Inflammatory macrophage treated with lipopolysaccharide for 1 hour (primary cell): ENCODE data around the gene SHISA3.
"Not testable (repeated sequence)": the region's sequence is repeated elsewhere in the genome, so short reads cannot be mapped to it uniquely, and the experiment has no call there.

Source experiments
- DNase-seq, 2 donors: peaks; one replicate each; pipeline ENCODE4 v3.0.0-alpha.2; 2020 to 2022

Gene SHISA3

GRCh38 chr4:42396752-42397634 is at the start of gene SHISA3:
Gene SHISA3, plus strand, starts transcription at chr4:42397488. Its CDS starts 569 bp downstream, at chr4:42398057.
- no peak for DNase-seq

- DNase-seq = no peak
These were observed 49.0 kb upstream of the SHISA3 start for GRCh38 chr4:42348247-42348646.

GRCh38 chr4:42348692-42349091 is 48.6 kb upstream of the SHISA3 start:
- no peak for DNase-seq

- DNase-seq = no peak
These were observed 46.6 kb upstream of the SHISA3 start for GRCh38 chr4:42350611-42351182.

- DNase-seq = no peak
These were observed 45.2 kb upstream of the SHISA3 start for GRCh38 chr4:42352049-42352448.

GRCh38 chr4:42357325-42357724 is 40.0 kb upstream of the SHISA3 start:
- no peak for DNase-seq

GRCh38 chr4:42359711-42360110 is 37.6 kb upstream of the SHISA3 start:
- no peak for DNase-seq

GRCh38 chr4:42360256-42360669 is 37.0 kb upstream of the SHISA3 start:
- DNase-seq = no peak

GRCh38 chr4:42361456-42361855 is 35.8 kb upstream of the SHISA3 start:
- DNase-seq = no peak

GRCh38 chr4:42362591-42362990 is 34.7 kb upstream of the SHISA3 start:
- no peak for DNase-seq

- no peak for DNase-seq
These were observed 33.7 kb upstream of the SHISA3 start for GRCh38 chr4:42363614-42364013.

- DNase-seq = no peak
These were observed 32.8 kb upstream of the SHISA3 start for GRCh38 chr4:42364266-42365053.

GRCh38 chr4:42366959-42367358 is 30.3 kb upstream of the SHISA3 start:
- no peak for DNase-seq

- DNase-seq = no peak
These were observed 27.8 kb upstream of the SHISA3 start for GRCh38 chr4:42369489-42369888.

- peak; percentile 20 to 25 for DNase-seq
These were observed 25.7 kb upstream of the SHISA3 start for GRCh38 chr4:42371305-42372252.

- DNase-seq = not testable (repeated sequence)
These were observed 25.0 kb upstream of the SHISA3 start for GRCh38 chr4:42372303-42372702.

- DNase-seq = no peak
These were observed 19.8 kb upstream of the SHISA3 start for GRCh38 chr4:42377497-42377896.

GRCh38 chr4:42381666-42382065 is 15.6 kb upstream of the SHISA3 start:
- no peak for DNase-seq

- no peak for DNase-seq
These were observed 11.8 kb upstream of the SHISA3 start for GRCh38 chr4:42385516-42385915.

- no peak for DNase-seq
These were observed 6.5 kb upstream of the SHISA3 start for GRCh38 chr4:42390622-42391354.

- no peak for DNase-seq
These were observed 6.0 kb upstream of the SHISA3 start for GRCh38 chr4:42391355-42391664.

- no peak for DNase-seq
These were observed 5.3 kb upstream of the SHISA3 start for GRCh38 chr4:42391981-42392380.
